ENCODE measurements around the gene FNDC3B.
"Not testable (repeated sequence)": the region's sequence is repeated elsewhere in the genome, so short reads cannot be mapped to it uniquely, and the experiment has no call there.

The FNDC3B gene

GRCh38 chr3:172039436-172040077 lies at the start of gene FNDC3B:
FNDC3B (plus strand) TSS chr3:172039578; CDS start chr3:172112480, 72,902 bp downstream.
- DNase-seq (ENCODE audit: low read depth, low spot score), result peak; percentile 62
- H3K27ac ChIP-seq, result peak within 1 kb of the TSS; percentile 84

DNA sequence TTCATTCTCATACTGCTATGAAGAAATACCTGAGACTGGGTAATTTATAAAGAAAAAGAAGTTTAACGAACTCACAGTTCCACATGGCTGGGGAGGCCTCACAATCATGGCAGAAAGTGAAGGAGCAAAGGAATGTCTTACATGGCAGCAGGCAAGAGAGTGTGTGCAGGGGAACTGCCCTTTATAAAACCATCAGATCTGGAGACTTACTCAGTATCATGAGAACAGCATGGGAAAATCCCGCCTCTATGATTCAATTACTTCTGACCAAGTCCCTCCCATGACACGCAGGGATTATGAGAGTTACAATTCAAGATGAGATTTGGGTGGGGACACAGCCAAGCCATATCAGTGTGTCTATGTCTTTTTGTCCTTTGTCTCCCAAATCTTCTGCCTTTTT lies 49.1 kb upstream of the FNDC3B start:
- DNase-seq (ENCODE audit: low read depth, low spot score); H3K27ac ChIP-seq: not testable (repeated sequence)

- H3K27ac ChIP-seq, result no peak overlapping the region
Measured at GRCh38 chr3:171991166-171991565, 48.2 kb upstream of the FNDC3B start.

DNA sequence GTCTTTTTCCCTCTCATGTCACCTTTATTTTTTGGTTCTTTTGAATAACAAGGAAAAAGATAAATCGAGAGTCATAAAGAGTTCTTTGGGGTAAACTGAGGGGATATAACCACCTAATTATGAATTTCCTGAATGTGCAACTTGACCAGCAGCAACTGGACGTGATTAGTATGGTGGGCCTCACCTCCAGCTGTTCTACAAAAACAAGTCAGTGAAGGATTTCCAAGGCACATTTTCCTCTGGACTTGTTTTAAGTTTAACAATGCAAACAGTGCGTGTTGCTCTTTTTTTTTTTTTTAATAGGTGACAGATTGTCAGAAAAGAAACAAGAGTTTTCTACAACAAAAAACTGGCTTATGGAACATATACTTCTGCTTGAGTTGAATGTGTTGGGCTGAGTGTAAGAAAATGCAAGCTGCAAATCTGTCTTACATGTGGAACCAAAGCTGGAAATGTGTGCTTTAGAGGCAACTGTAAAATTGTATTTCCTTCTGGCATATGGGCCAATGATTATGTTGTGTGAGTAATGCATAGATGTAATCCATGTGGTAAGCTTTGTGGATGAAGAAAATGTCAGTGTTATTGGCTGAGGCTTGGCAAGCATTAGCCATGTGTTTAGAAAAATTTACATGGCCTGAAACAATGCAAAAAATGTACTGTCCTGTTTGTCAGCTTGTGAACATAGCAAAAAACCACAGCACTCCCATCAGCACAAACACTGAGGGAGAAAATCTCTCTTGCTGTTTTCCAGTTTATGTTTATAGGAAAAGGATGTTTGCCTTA lies 44.5 kb upstream of the FNDC3B start:
- peak; percentile 50 for DNase-seq (ENCODE audit: low read depth, low spot score)
- H3K27ac ChIP-seq, result no peak overlapping the region

More at GRCh38 chr3:171991166-171991565, 48.2 kb upstream of the FNDC3B start:
- DNase-seq (ENCODE audit: low read depth, low spot score), result no peak

DNA sequence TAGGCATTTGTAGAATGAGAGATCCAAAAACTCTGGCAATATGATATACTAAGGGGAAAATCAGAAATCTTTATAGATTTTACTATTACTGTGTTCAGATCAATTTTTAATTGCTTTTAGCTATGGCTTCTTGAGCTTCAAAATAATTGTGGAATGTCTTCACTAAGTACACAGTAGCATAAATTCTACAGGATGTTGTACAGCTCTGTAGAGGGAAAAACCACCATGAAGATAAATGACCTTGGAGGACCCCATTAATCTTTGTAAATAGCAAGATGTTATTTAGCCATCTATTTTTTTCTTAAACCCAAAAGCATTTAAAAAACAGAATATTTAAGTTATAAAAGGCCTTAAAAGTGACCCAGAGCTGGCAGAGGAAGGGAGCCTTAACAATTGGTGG lies 43.9 kb upstream of the FNDC3B start:
- no peak for DNase-seq (ENCODE audit: low read depth, low spot score)
- no peak overlapping the region for H3K27ac ChIP-seq

GRCh38 chr3:171996178-171996817 lies 43.1 kb upstream of the FNDC3B start:
- no peak for DNase-seq (ENCODE audit: low read depth, low spot score)

GRCh38 chr3:171998731-171999130 lies 40.6 kb upstream of the FNDC3B start:
- DNase-seq (ENCODE audit: low read depth, low spot score), result not testable (repeated sequence)

More at GRCh38 chr3:171996178-171996817, 43.1 kb upstream of the FNDC3B start:
- no peak overlapping the region for H3K27ac ChIP-seq

DNA sequence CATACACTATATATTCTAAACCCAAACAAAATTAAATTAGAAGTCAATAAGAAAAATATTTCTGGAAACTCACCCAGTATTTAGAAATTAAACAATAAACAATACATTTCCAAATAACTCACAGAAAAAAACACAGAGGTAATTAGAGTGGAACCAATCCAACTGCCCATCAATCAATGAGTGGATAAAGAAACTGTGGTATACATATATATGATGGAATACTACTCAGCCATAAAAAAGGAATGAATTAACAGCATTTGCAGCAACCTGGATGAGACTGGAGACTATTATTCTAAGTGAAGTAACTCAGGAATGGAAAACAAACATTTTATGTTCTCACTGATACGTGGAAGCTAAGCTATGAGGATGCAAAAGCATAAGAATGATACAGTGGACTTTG lies 37.8 kb upstream of the FNDC3B start:
- not testable (repeated sequence) for H3K27ac ChIP-seq; DNase-seq (ENCODE audit: low read depth, low spot score)

More at GRCh38 chr3:171998731-171999130, 40.6 kb upstream of the FNDC3B start:
- not testable (repeated sequence) for H3K27ac ChIP-seq

DNA sequence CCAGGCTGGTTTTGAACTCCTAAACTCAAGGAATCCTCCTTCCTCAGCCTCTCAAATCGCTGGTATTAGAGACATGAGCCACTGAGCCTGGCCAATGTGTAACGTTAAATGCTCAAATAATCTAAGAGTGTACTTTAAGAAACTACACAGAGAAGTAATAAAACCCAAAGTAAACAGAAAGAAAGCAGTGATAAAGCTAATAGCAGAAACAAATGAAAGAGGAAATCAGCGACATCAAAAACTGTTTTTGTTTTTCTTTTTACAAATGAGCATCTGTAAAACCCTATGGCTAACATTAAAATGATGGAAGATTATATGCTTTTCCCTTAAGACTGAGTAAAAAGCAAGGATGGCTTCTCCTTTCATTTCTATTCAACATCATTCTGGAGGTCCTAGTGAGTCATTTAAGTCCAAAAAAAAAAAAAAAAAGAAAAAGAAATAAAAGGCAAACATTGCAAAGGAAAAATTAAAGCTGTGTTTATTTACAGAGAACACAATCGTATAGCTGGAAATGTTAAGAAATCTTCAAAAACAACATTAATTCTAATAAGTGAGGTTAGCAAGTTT lies 36.8 kb upstream of the FNDC3B start:
- no peak for DNase-seq (ENCODE audit: low read depth, low spot score)
- H3K27ac ChIP-seq, result no peak overlapping the region

DNA sequence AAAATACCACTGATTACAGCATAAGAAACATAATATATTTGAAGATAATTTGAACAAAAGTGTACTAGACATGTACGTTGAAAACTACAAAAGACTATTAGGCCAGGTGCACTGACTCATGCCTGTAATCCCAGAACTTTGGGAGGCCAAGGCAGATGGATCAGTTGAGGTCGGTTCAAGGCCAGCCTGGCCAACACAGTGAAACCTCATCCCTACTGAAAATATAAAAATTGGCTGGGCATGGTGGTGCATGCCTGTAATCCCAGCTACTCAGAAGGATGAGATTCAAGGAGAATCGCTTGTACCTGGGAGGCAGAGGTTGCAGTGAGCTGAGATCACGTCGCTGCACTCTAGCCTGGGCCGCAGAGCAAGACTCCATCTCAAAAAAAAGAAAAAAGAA lies 36.2 kb upstream of the FNDC3B start:
- H3K27ac ChIP-seq, result no peak overlapping the region

DNA sequence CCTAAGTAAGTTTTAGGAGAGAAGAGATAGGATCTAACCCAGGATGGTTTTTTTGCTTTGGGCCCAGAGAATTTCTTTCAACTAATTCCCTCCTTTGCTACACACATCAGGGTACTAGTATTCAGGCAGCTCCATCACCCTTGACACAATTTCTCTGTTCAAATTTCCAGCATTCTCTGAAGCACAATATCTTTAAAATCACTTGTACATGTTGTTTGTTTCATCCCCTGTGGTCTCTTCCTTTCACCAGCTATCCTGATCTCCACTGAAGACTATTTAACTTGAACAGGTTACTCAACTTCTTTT lies 32.4 kb upstream of the FNDC3B start:
- no peak for DNase-seq (ENCODE audit: low read depth, low spot score)
- H3K27ac ChIP-seq, result no peak overlapping the region

More for the DNA sequence above, 36.2 kb upstream of the FNDC3B start:
- no peak for DNase-seq (ENCODE audit: low read depth, low spot score)

GRCh38 chr3:172009803-172010202 lies 29.6 kb upstream of the FNDC3B start:
- no peak overlapping the region for H3K27ac ChIP-seq

GRCh38 chr3:172012775-172013174 lies 26.6 kb upstream of the FNDC3B start:
- no peak for DNase-seq (ENCODE audit: low read depth, low spot score)

More at GRCh38 chr3:172009803-172010202, 29.6 kb upstream of the FNDC3B start:
- DNase-seq (ENCODE audit: low read depth, low spot score), result no peak

DNA sequence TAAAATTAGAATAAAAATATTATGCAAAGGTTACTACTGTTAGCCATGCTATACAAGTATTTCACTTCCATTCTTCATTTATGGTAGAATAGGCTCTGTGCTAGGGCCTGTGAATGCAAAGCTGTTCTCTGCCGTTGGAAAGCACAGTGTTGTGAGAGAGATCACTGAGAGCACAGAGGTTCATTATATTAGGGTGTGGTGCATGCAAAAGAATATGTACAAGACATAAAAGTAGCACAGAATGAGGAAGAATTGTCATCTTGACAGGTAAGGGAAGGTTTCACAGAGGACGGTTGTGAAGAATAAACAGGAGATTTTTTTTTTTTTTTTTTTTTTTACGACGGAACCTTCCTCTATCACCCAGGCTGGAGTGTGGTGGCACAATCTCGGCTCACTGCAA lies 25.2 kb upstream of the FNDC3B start:
- DNase-seq (ENCODE audit: low read depth, low spot score), result no peak
- H3K27ac ChIP-seq, result no peak overlapping the region

More at GRCh38 chr3:172012775-172013174, 26.6 kb upstream of the FNDC3B start:
- no peak overlapping the region for H3K27ac ChIP-seq

DNA sequence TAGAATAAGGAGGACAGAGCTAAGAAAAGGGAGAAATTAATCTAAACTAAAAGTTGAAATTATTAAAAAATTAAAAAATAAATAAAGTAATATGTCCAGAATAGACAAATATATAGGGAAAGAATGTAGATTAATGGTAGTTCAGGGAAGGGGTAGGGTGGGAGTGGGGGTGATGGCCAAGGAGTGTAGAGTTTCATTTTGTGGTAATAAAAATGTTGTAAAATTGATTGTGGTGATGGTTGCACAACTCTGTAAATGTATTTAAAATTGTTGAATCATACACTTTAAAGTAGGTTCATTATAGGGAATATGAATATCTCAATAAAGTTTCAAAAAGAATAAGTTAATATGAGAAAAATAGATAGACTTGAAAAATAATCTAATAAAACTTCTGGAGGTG lies 21.0 kb upstream of the FNDC3B start:
- DNase-seq (ENCODE audit: low read depth, low spot score), result no peak
- H3K27ac ChIP-seq, result no peak overlapping the region

DNA sequence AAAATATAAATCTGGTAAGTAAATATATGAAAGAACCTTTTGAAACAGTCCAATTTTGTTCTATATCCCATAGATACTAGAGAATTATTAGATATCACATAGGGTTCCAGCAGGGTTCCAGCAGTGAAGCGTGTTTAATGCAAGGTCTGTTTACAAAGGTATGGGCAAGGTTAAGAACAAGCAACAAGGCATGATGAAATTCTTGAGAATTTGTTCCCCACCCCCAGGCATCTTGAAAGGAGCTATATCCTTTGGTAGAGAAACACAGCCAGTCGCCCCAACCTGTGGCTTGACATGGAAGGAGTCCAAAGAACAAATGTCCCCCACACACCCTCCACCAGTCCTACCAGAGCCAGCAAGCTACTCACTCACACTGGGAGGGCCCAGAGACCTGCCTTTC lies 18.6 kb upstream of the FNDC3B start:
- DNase-seq (ENCODE audit: low read depth, low spot score), result no peak
- H3K27ac ChIP-seq, result no peak overlapping the region

DNA sequence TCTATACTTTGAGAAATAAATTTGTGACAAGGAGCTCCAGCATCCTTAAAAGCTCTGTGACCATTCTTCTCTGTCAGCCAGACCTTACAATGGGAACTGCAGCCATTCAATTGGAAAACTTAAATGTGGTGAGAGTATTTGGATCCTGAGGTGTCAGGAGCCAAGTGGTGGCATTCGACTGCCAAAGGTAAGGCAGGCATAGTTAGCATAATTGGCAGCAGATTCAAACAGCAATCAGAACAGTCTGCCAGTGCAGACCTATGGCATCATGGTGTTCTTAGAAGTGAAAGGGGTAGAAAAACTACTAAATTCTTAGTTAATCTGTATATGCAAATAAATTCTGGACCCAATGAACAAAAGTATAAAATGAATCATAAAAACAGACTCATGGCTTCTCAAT lies 18.2 kb upstream of the FNDC3B start:
- no peak overlapping the region for H3K27ac ChIP-seq
- DNase-seq (ENCODE audit: low read depth, low spot score), result no peak

DNA sequence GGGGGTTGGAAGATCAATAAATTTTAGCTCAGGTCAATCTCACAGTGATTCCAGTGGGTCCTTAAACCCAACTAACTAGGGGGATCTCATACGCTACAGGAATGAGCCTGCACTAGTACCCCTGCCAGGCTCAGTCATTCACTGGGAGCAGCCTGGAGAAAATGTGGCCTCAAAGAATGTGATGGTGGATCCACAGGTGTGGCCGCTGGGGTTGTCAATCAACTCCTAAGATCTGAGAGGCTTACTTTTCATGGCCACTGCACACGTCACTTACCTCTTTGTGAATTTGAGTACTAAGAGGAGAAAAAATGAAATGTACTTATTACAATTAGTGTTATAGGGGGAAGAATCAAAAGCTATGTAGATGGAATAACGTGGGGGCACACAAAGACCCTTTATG lies 17.5 kb upstream of the FNDC3B start:
- DNase-seq (ENCODE audit: low read depth, low spot score), result no peak

DNA sequence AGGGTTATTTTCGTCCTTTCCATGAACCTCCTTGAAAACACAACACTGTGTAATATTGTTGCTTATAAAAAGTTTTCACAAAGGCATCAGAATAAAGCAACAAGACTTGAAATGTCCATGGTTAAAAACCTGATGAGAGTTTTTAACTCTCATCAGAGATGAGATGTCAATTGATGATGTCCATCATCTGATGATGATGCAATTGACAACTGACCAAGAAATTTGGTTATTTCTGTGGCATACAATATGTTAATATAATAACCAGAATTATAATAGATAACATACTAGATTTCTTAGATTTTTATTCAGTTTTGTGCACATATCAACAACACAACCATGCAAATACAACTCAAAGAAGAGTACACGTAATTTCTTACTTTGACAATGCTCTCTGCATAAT lies 15.5 kb upstream of the FNDC3B start:
- H3K27ac ChIP-seq, result no peak overlapping the region
- no peak for DNase-seq (ENCODE audit: low read depth, low spot score)

More for the DNA sequence above, 17.5 kb upstream of the FNDC3B start:
- H3K27ac ChIP-seq, result no peak overlapping the region

DNA sequence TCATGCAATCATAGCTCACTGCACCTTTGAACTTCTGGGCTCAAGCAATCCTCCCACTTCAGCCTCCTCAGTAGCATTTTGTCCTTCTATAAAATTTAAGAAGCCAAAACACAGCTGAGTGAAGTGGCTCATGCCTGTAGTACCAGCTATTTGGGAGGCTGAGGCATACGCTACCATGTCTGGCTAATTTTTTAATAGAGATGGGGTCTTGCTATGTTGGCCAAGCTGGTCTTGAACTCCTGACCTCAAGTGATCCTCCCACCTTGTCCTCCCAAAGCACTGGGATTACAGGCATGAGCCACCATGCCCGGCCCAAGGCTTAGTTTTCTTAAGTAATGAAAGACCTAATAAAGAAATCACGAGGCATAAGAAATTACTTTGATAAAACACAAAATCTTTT lies 14.7 kb upstream of the FNDC3B start:
- no peak overlapping the region for H3K27ac ChIP-seq
- no peak for DNase-seq (ENCODE audit: low read depth, low spot score)

Measured in epithelial cell of prostate (primary cell).